Effector memory CD8-positive, alpha-beta T cell (primary cell): ENCODE results near the gene PRR16.

ENCODE experiments used
- ATAC-seq: fragments of 150-1000 bp; cut with Tn5 transposase; replicated peaks from 2 replicates; pipeline ENCODE4 v1.10.0; 2021; ENCODE audit warnings: mild to moderate bottlenecking, moderate library complexity
- DNase-seq, 3 experiments: peaks; one replicate each; pipeline ENCODE4 v3.0.0; 2021
- H3K27ac Mint-ChIP-seq, 2 donors: one replicate each; pipeline ENCODE4 v1.8.0; 2022; ENCODE audit warnings: mild to moderate bottlenecking in 2 of 2, mixed read lengths in 2 of 2, moderate library complexity in 2 of 2
- H3K27me3 Mint-ChIP-seq, 2 donors: one replicate each; pipeline ENCODE4 v1.8.0; 2022; ENCODE audit warnings: mixed read lengths in 2 of 2
- H3K36me3 Mint-ChIP-seq: one replicate; pipeline ENCODE4 v1.8.0; 2022; ENCODE audit warnings: mild to moderate bottlenecking, moderate library complexity, mixed read lengths; ENCODE audit not compliant: insufficient read depth
- H3K4me1 Mint-ChIP-seq, 2 donors: one replicate each; pipeline ENCODE4 v1.8.0; 2022; ENCODE audit warnings: low read depth in 2 of 2, mixed read lengths in 2 of 2
- H3K4me3 Mint-ChIP-seq, 2 donors: one replicate each; pipeline ENCODE4 v1.8.0; 2022; ENCODE audit warnings: mild to moderate bottlenecking in 2 of 2, mixed read lengths in 2 of 2, moderate library complexity in 2 of 2
- H3K9me3 Mint-ChIP-seq, 2 donors: one replicate each; pipeline ENCODE4 v1.8.0; 2022; ENCODE audit warnings: mixed read lengths in 2 of 2

PRR16 gene

GRCh38 chr5:120591911-120592310, 127.8 kb downstream of the PRR16 start:
- ATAC-seq (no peak), DNase-seq (no peak)
- no peak overlapping the region for H3K27ac Mint-ChIP-seq
- peaks cover 8 to 10% of the 10 kb centered on the region in 2 donors for H3K9me3 Mint-ChIP-seq
- no peaks in the 10 kb centered on the region for H3K27me3 Mint-ChIP-seq
- H3K36me3 Mint-ChIP-seq: no peaks in the 10 kb centered on the region
- H3K4me1 Mint-ChIP-seq: no peaks in the 10 kb centered on the region
- no peak overlapping the region for H3K4me3 Mint-ChIP-seq

- Mint-ChIP-seq H3K36me3 (no peaks in the 10 kb centered on the region), H3K4me3 (no peak overlapping the region), H3K27me3 (no peaks in the 10 kb centered on the region), H3K27ac (no peak overlapping the region), H3K4me1 (no peaks in the 10 kb centered on the region), H3K9me3 (peaks cover 17 to 22% of the 10 kb centered on the region in 2 donors)
- DNase-seq (no peak), ATAC-seq (no peak)
Observed at GRCh38 chr5:120599576-120599975, 135.5 kb downstream of the PRR16 start.

- Mint-ChIP-seq H3K4me3 (no peak overlapping the region), H3K4me1 (no peaks in the 10 kb centered on the region), H3K9me3 (peaks cover 17 to 22% of the 10 kb centered on the region in 2 donors), H3K36me3 (peaks cover 1% of the 10 kb centered on the region), H3K27ac (no peak overlapping the region), H3K27me3 (no peaks in the 10 kb centered on the region)
- ATAC-seq (no peak), DNase-seq (no peak)
Observed at GRCh38 chr5:120600639-120601038, 136.5 kb downstream of the PRR16 start.

GRCh38 chr5:120602033-120602432, 137.9 kb downstream of the PRR16 start:
- Mint-ChIP-seq H3K4me1 (no peaks in the 10 kb centered on the region), H3K27ac (no peak overlapping the region), H3K4me3 (no peak overlapping the region), H3K27me3 (no peaks in the 10 kb centered on the region), H3K9me3 (peaks cover 17 to 22% of the 10 kb centered on the region in 2 donors), H3K36me3 (peaks cover 2% of the 10 kb centered on the region)
- ATAC-seq (no peak), DNase-seq (no peak)

- H3K27me3 Mint-ChIP-seq: no peaks in the 10 kb centered on the region
- no peak for DNase-seq
- no peak overlapping the region for H3K4me3 Mint-ChIP-seq
- no peaks in the 10 kb centered on the region for H3K4me1 Mint-ChIP-seq
- no peak for ATAC-seq
- H3K9me3 Mint-ChIP-seq: peaks cover 10 to 15% of the 10 kb centered on the region in 2 donors
- H3K36me3 Mint-ChIP-seq: peaks cover 2% of the 10 kb centered on the region
- H3K27ac Mint-ChIP-seq: no peak overlapping the region
Observed at GRCh38 chr5:120604884-120605283, 140.8 kb downstream of the PRR16 start.

GRCh38 chr5:120605325-120606079, 141.4 kb downstream of the PRR16 start:
- H3K9me3 Mint-ChIP-seq: peaks cover 9 to 17% of the 10 kb centered on the region in 2 donors
- peaks cover 2% of the 10 kb centered on the region for H3K36me3 Mint-ChIP-seq
- no peak overlapping the region for H3K4me3 Mint-ChIP-seq
- no peak overlapping the region for H3K27ac Mint-ChIP-seq
- H3K27me3 Mint-ChIP-seq: no peaks in the 10 kb centered on the region
- no peak for ATAC-seq
- no peaks in the 10 kb centered on the region for H3K4me1 Mint-ChIP-seq
- DNase-seq: no peak

GRCh38 chr5:120609570-120609969, 145.5 kb downstream of the PRR16 start:
- Mint-ChIP-seq H3K36me3 (peaks cover 2% of the 10 kb centered on the region), H3K9me3 (peaks cover 6 to 9% of the 10 kb centered on the region in 2 donors), H3K4me3 (no peak overlapping the region), H3K27me3 (no peaks in the 10 kb centered on the region), H3K4me1 (no peaks in the 10 kb centered on the region), H3K27ac (no peak overlapping the region)
- ATAC-seq (no peak), DNase-seq (no peak)

- H3K9me3 Mint-ChIP-seq: peaks cover 6 to 9% of the 10 kb centered on the region in 2 donors
- ATAC-seq: no peak
- no peaks in the 10 kb centered on the region for H3K27me3 Mint-ChIP-seq
- no peak for DNase-seq
- no peak overlapping the region for H3K27ac Mint-ChIP-seq
- peaks cover 2% of the 10 kb centered on the region for H3K36me3 Mint-ChIP-seq
- H3K4me1 Mint-ChIP-seq: no peaks in the 10 kb centered on the region
- no peak overlapping the region for H3K4me3 Mint-ChIP-seq
Observed at GRCh38 chr5:120610145-120610544, 146.0 kb downstream of the PRR16 start.

- H3K27ac Mint-ChIP-seq: no peak overlapping the region
- no peaks in the 10 kb centered on the region for H3K27me3 Mint-ChIP-seq
- DNase-seq (no peak), ATAC-seq (no peak)
- peaks cover 8 to 9% of the 10 kb centered on the region in 2 donors for H3K9me3 Mint-ChIP-seq
- H3K36me3 Mint-ChIP-seq: no peaks in the 10 kb centered on the region
- no peaks in the 10 kb centered on the region for H3K4me1 Mint-ChIP-seq
- H3K4me3 Mint-ChIP-seq: no peak overlapping the region
Observed at GRCh38 chr5:120613729-120614128, 149.6 kb downstream of the PRR16 start.

GRCh38 chr5:120614531-120615180, 150.6 kb downstream of the PRR16 start:
- DNase-seq: no peak
- no peaks in the 10 kb centered on the region for H3K27me3 Mint-ChIP-seq
- H3K4me1 Mint-ChIP-seq: no peaks in the 10 kb centered on the region
- H3K27ac Mint-ChIP-seq: no peak overlapping the region
- no peak overlapping the region for H3K4me3 Mint-ChIP-seq
- H3K9me3 Mint-ChIP-seq: peaks cover 8 to 9% of the 10 kb centered on the region in 2 donors
- no peak for ATAC-seq
- no peaks in the 10 kb centered on the region for H3K36me3 Mint-ChIP-seq

- DNase-seq (no peak), ATAC-seq (no peak)
- Mint-ChIP-seq H3K9me3 (peaks cover under 1 to 6% of the 10 kb centered on the region in 2 donors), H3K4me1 (no peaks in the 10 kb centered on the region), H3K27me3 (no peaks in the 10 kb centered on the region), H3K36me3 (no peaks in the 10 kb centered on the region), H3K4me3 (no peak overlapping the region), H3K27ac (no peak overlapping the region)
Observed at GRCh38 chr5:120615967-120616645, 152.0 kb downstream of the PRR16 start.

GRCh38 chr5:120621339-120621738, 157.2 kb downstream of the PRR16 start:
- H3K4me1 Mint-ChIP-seq: no peaks in the 10 kb centered on the region
- no peaks in the 10 kb centered on the region for H3K27me3 Mint-ChIP-seq

GRCh38 chr5:120624021-120624563, 160.0 kb downstream of the PRR16 start:
- DNase-seq (no peak), ATAC-seq (no peak)
- Mint-ChIP-seq H3K9me3 (peaks cover 9 to 19% of the 10 kb centered on the region in 2 donors), H3K4me1 (no peaks in the 10 kb centered on the region), H3K27ac (no peak overlapping the region), H3K4me3 (no peak overlapping the region), H3K36me3 (no peaks in the 10 kb centered on the region), H3K27me3 (no peaks in the 10 kb centered on the region)

More at GRCh38 chr5:120621339-120621738, 157.2 kb downstream of the PRR16 start:
- DNase-seq (no peak), ATAC-seq (no peak)
- H3K4me3 Mint-ChIP-seq: no peak overlapping the region
- H3K36me3 Mint-ChIP-seq: no peaks in the 10 kb centered on the region
- peaks cover 11 to 19% of the 10 kb centered on the region in 2 donors for H3K9me3 Mint-ChIP-seq
- H3K27ac Mint-ChIP-seq: no peak overlapping the region
